GM23338 (cell line): ENCODE data around the gene CHEK1.

Experiments used
- CREB1 ChIP-seq: fragments of 250-450 bp; sonication (Bioruptor Pico); IDR thresholded peaks from 2 replicates; pipeline ENCODE4 v1.5.0; 2020; ENCODE audit warnings: low read depth, mild to moderate bottlenecking, moderate library complexity
- EZH2 ChIP-seq: fragments of 200-600 bp; sonication (generic); IDR thresholded peaks from one replicate; pipeline ENCODE4 v1.8.0; 2017; ENCODE audit warnings: antibody characterized with exemption, mild to moderate bottlenecking, low read depth; ENCODE audit not compliant: unreplicated experiment
- EZH2phosphoT487 ChIP-seq: fragments of 200-600 bp; sonication (generic); IDR thresholded peaks from one replicate; pipeline ENCODE4 v1.8.1; 2018; ENCODE audit warnings: antibody characterized with exemption; ENCODE audit not compliant: unreplicated experiment
- JUNB ChIP-seq: IDR thresholded peaks from one replicate; pipeline ENCODE4 v1.6.1; 2016; ENCODE audit warnings: antibody characterized with exemption; ENCODE audit not compliant: unreplicated experiment
- NANOG ChIP-seq: IDR thresholded peaks from 2 replicates; pipeline ENCODE4 v1.6.1; 2016; ENCODE audit warnings: antibody characterized with exemption, borderline replicate concordance
- POLR2AphosphoS5 ChIP-seq: IDR thresholded peaks from 2 replicates; pipeline ENCODE4 v1.6.1; 2016; ENCODE audit warnings: antibody characterized with exemption, low read depth
- STAT1 ChIP-seq: IDR thresholded peaks from one replicate; pipeline ENCODE4 v1.6.1; 2016; ENCODE audit warnings: antibody characterized with exemption; ENCODE audit not compliant: unreplicated experiment
- ZNF114 ChIP-seq: fragments of 250-450 bp; sonication (Bioruptor Pico); IDR thresholded peaks from 2 replicates; pipeline ENCODE4 v1.5.0; 2020; ENCODE audit warnings: mild to moderate bottlenecking, moderate library complexity
- ZNF331 ChIP-seq: fragments of 250-450 bp; sonication (Bioruptor Pico); IDR thresholded peaks from 2 replicates; pipeline ENCODE4 v1.5.0; 2020; ENCODE audit warnings: low read depth, mild to moderate bottlenecking, moderate library complexity
- TF ChIP-seq, protein P1 (sequence below), 2 experiments: fragments of 200-600 bp in 1 of 2; sonication (generic) in 1 of 2; conservative IDR thresholded peaks; 2 replicates each; pipeline versions ENCODE4 v1.5.1 to v1.6.1; 2016 to 2017; ENCODE audit warnings: antibody characterized with exemption in 2 of 2, low read depth in 2 of 2, mild to moderate bottlenecking in 2 of 2, moderate library complexity in 1 of 2
- TF ChIP-seq, protein P2 (sequence below): IDR thresholded peaks from one replicate; pipeline ENCODE4 v1.6.1; 2018; ENCODE audit warnings: antibody characterized with exemption; ENCODE audit not compliant: unreplicated experiment
- TF ChIP-seq, protein P3 (sequence below): IDR thresholded peaks from 2 replicates; pipeline ENCODE4 v1.6.1; 2016; ENCODE audit warnings: antibody characterized with exemption
- TF ChIP-seq, protein P4 (sequence below): fragments of 250-450 bp; sonication (Bioruptor Pico); IDR thresholded peaks from 2 replicates; pipeline ENCODE4 v1.5.0; 2020; ENCODE audit warnings: mild to moderate bottlenecking, moderate library complexity

DNA sequence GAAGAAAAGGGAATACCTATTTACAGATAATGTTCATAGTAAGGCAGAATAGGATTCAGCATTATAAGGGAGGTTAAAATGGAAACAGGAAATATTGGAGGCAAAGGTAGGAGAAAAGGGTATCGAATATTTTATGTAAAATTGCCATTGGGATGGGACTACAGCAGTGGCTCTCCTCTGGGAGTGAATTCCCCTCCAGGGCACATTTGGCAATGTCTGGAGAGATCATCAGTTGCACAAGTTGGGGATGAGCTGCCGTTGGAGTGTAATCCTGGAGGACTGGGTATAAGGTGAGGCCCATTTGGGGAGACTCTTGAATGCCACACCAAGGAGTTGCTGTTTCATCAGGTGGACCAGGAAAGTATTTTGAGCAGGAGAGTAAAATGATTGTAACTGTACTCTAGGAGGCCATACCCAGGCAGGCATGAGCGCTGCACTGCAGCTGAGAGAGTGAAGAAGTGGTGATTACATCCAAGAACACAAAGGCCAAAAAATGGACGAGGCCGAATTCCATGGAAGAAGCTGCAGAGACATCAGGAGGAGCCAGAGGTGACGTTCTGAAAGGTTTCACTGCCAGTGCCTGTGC is 64.4 kb downstream of the CHEK1 start:
- TF ChIP-seq, protein P1, sequence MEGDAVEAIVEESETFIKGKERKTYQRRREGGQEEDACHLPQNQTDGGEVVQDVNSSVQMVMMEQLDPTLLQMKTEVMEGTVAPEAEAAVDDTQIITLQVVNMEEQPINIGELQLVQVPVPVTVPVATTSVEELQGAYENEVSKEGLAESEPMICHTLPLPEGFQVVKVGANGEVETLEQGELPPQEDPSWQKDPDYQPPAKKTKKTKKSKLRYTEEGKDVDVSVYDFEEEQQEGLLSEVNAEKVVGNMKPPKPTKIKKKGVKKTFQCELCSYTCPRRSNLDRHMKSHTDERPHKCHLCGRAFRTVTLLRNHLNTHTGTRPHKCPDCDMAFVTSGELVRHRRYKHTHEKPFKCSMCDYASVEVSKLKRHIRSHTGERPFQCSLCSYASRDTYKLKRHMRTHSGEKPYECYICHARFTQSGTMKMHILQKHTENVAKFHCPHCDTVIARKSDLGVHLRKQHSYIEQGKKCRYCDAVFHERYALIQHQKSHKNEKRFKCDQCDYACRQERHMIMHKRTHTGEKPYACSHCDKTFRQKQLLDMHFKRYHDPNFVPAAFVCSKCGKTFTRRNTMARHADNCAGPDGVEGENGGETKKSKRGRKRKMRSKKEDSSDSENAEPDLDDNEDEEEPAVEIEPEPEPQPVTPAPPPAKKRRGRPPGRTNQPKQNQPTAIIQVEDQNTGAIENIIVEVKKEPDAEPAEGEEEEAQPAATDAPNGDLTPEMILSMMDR (conservative IDR thresholded peaks at IDR 0.05; ENCODE audit: low read depth in 2 of 2) = no peak
- TF ChIP-seq EZH2 (no peak), CREB1 (CRISPR knock-in tag) (no peak), POLR2AphosphoS5 (no peak), JUNB (no peak), ZNF331 (no peak), ZNF114 (CRISPR knock-in tag) (no peak), EZH2phosphoT487 (no peak), NANOG (no peak), STAT1 (no peak)
- TF ChIP-seq, protein P2, sequence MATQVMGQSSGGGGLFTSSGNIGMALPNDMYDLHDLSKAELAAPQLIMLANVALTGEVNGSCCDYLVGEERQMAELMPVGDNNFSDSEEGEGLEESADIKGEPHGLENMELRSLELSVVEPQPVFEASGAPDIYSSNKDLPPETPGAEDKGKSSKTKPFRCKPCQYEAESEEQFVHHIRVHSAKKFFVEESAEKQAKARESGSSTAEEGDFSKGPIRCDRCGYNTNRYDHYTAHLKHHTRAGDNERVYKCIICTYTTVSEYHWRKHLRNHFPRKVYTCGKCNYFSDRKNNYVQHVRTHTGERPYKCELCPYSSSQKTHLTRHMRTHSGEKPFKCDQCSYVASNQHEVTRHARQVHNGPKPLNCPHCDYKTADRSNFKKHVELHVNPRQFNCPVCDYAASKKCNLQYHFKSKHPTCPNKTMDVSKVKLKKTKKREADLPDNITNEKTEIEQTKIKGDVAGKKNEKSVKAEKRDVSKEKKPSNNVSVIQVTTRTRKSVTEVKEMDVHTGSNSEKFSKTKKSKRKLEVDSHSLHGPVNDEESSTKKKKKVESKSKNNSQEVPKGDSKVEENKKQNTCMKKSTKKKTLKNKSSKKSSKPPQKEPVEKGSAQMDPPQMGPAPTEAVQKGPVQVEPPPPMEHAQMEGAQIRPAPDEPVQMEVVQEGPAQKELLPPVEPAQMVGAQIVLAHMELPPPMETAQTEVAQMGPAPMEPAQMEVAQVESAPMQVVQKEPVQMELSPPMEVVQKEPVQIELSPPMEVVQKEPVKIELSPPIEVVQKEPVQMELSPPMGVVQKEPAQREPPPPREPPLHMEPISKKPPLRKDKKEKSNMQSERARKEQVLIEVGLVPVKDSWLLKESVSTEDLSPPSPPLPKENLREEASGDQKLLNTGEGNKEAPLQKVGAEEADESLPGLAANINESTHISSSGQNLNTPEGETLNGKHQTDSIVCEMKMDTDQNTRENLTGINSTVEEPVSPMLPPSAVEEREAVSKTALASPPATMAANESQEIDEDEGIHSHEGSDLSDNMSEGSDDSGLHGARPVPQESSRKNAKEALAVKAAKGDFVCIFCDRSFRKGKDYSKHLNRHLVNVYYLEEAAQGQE = no peak
- TF ChIP-seq, protein P3, sequence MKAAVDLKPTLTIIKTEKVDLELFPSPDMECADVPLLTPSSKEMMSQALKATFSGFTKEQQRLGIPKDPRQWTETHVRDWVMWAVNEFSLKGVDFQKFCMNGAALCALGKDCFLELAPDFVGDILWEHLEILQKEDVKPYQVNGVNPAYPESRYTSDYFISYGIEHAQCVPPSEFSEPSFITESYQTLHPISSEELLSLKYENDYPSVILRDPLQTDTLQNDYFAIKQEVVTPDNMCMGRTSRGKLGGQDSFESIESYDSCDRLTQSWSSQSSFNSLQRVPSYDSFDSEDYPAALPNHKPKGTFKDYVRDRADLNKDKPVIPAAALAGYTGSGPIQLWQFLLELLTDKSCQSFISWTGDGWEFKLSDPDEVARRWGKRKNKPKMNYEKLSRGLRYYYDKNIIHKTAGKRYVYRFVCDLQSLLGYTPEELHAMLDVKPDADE = no peak
- TF ChIP-seq, protein P4, sequence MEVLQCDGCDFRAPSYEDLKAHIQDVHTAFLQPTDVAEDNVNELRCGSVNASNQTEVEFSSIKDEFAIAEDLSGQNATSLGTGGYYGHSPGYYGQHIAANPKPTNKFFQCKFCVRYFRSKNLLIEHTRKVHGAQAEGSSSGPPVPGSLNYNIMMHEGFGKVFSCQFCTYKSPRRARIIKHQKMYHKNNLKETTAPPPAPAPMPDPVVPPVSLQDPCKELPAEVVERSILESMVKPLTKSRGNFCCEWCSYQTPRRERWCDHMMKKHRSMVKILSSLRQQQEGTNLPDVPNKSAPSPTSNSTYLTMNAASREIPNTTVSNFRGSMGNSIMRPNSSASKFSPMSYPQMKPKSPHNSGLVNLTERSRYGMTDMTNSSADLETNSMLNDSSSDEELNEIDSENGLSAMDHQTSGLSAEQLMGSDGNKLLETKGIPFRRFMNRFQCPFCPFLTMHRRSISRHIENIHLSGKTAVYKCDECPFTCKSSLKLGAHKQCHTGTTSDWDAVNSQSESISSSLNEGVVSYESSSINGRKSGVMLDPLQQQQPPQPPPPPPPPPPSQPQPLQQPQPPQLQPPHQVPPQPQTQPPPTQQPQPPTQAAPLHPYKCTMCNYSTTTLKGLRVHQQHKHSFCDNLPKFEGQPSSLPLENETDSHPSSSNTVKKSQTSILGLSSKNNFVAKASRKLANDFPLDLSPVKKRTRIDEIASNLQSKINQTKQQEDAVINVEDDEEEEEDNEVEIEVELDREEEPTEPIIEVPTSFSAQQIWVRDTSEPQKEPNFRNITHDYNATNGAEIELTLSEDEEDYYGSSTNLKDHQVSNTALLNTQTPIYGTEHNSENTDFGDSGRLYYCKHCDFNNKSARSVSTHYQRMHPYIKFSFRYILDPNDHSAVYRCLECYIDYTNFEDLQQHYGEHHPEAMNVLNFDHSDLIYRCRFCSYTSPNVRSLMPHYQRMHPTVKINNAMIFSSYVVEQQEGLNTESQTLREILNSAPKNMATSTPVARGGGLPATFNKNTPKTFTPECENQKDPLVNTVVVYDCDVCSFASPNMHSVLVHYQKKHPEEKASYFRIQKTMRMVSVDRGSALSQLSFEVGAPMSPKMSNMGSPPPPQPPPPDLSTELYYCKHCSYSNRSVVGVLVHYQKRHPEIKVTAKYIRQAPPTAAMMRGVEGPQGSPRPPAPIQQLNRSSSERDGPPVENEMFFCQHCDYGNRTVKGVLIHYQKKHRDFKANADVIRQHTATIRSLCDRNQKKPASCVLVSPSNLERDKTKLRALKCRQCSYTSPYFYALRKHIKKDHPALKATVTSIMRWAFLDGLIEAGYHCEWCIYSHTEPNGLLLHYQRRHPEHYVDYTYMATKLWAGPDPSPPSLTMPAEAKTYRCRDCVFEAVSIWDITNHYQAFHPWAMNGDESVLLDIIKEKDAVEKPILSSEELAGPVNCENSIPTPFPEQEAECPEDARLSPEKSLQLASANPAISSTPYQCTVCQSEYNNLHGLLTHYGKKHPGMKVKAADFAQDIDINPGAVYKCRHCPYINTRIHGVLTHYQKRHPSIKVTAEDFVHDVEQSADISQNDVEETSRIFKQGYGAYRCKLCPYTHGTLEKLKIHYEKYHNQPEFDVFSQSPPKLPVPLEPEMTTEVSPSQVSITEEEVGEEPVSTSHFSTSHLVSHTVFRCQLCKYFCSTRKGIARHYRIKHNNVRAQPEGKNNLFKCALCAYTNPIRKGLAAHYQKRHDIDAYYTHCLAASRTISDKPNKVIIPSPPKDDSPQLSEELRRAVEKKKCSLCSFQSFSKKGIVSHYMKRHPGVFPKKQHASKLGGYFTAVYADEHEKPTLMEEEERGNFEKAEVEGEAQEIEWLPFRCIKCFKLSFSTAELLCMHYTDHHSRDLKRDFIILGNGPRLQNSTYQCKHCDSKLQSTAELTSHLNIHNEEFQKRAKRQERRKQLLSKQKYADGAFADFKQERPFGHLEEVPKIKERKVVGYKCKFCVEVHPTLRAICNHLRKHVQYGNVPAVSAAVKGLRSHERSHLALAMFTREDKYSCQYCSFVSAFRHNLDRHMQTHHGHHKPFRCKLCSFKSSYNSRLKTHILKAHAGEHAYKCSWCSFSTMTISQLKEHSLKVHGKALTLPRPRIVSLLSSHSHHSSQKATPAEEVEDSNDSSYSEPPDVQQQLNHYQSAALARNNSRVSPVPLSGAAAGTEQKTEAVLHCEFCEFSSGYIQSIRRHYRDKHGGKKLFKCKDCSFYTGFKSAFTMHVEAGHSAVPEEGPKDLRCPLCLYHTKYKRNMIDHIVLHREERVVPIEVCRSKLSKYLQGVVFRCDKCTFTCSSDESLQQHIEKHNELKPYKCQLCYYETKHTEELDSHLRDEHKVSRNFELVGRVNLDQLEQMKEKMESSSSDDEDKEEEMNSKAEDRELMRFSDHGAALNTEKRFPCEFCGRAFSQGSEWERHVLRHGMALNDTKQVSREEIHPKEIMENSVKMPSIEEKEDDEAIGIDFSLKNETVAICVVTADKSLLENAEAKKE (CRISPR knock-in tag) = no peak
